H9 (cell line): Measurements from ENCODE around the gene IL1RAPL2. TPM values are rescaled to one million over a fixed set of nuclear protein-coding genes. Genes with fewer than 3 reads are reported as not detected.

Source experiments
- DNase-seq: peaks from one replicate; pipeline ENCODE4 v3.0.0-alpha.2; 2017
- H2AFZ ChIP-seq: one replicate; pipeline ENCODE4 v1.6.1; 2013; ENCODE audit warnings: mild to moderate bottlenecking, low read length, control low read depth, moderate library complexity
- H2AK5ac ChIP-seq: 2 replicates; pipeline ENCODE4 v1.6.1; 2013; ENCODE audit warnings: low read length, control low read depth, mixed read lengths; ENCODE audit not compliant: insufficient read length
- H2BK120ac ChIP-seq: one replicate; pipeline ENCODE4 v1.6.1; 2013; ENCODE audit warnings: low read depth, mild to moderate bottlenecking, low read length, control low read depth, inconsistent platforms; ENCODE audit not compliant: poor library complexity, severe bottlenecking
- H2BK12ac ChIP-seq: 2 replicates; pipeline ENCODE4 v1.6.1; 2013; ENCODE audit warnings: low read length, control low read depth, mixed read lengths, low read depth; ENCODE audit not compliant: insufficient read length
- H2BK15ac ChIP-seq: 2 replicates; pipeline ENCODE4 v1.6.1; 2013; ENCODE audit warnings: low read depth, low read length, control low read depth
- H2BK20ac ChIP-seq: one replicate; pipeline ENCODE4 v1.6.1; 2013; ENCODE audit warnings: low read depth, mild to moderate bottlenecking, low read length, control low read depth, inconsistent platforms; ENCODE audit not compliant: poor library complexity, severe bottlenecking
- H2BK5ac ChIP-seq: 2 replicates; pipeline ENCODE4 v1.6.1; 2013; ENCODE audit warnings: low read length, control low read depth, mixed read lengths; ENCODE audit not compliant: insufficient read length
- H3K14ac ChIP-seq: 2 replicates; pipeline ENCODE4 v1.6.1; 2013; ENCODE audit warnings: low read length, control low read depth; ENCODE audit not compliant: insufficient read depth
- H3K18ac ChIP-seq: 2 replicates; pipeline ENCODE4 v1.6.1; 2013; ENCODE audit warnings: low read depth, mild to moderate bottlenecking, mixed read lengths, low read length, control low read depth; ENCODE audit not compliant: insufficient read length
- H3K23ac ChIP-seq: 2 replicates; pipeline ENCODE4 v1.6.1; 2013; ENCODE audit warnings: low read length, control low read depth, mixed read lengths, low read depth; ENCODE audit not compliant: insufficient read length
- H3K23me2 ChIP-seq: 2 replicates; pipeline ENCODE4 v1.6.1; 2013; ENCODE audit warnings: low read depth, mild to moderate bottlenecking, mixed read lengths, low read length, control low read depth; ENCODE audit not compliant: insufficient read length, poor library complexity, severe bottlenecking
- H3K27ac ChIP-seq: 2 replicates; pipeline ENCODE4 v1.5.1; 2013; ENCODE audit warnings: low read length, control low read depth, mixed read lengths, low read depth; ENCODE audit not compliant: insufficient read length
- H3K27me3 ChIP-seq: 2 replicates; pipeline ENCODE4 v1.6.1; 2013; ENCODE audit warnings: low read length, control low read depth, inconsistent platforms; ENCODE audit not compliant: insufficient read depth
- H3K4ac ChIP-seq: 2 replicates; pipeline ENCODE4 v1.6.1; 2013; ENCODE audit warnings: low read depth, mild to moderate bottlenecking, control low read depth, inconsistent platforms, low read length, moderate library complexity
- H3K4me1 ChIP-seq: 2 replicates; pipeline ENCODE4 v1.6.1; 2013; ENCODE audit warnings: low read length, control low read depth, inconsistent platforms; ENCODE audit not compliant: insufficient read depth
- H3K4me2 ChIP-seq: 2 replicates; pipeline ENCODE4 v1.6.1; 2013; ENCODE audit warnings: low read length, control low read depth, mixed read lengths; ENCODE audit not compliant: insufficient read length, insufficient read depth
- H3K56ac ChIP-seq: 2 replicates; pipeline ENCODE4 v1.6.1; 2013; ENCODE audit warnings: low read depth, mild to moderate bottlenecking, mixed read lengths, low read length, control low read depth; ENCODE audit not compliant: insufficient read length
- H3K79me1 ChIP-seq: 2 replicates; pipeline ENCODE4 v1.6.1; 2013; ENCODE audit warnings: low read depth, mild to moderate bottlenecking, moderate library complexity, low read length, control low read depth, inconsistent platforms; ENCODE audit not compliant: insufficient read depth, poor library complexity, severe bottlenecking
- H3K79me2 ChIP-seq: 2 replicates; pipeline ENCODE4 v1.6.1; 2013; ENCODE audit warnings: low read length, control low read depth, inconsistent platforms; ENCODE audit not compliant: insufficient read depth
- H3K9ac ChIP-seq: 2 replicates; pipeline ENCODE4 v1.6.1; 2013; ENCODE audit warnings: low read length, control low read depth, mixed read lengths; ENCODE audit not compliant: insufficient read length; ENCODE audit errors: extremely low read depth
- H3K9me3 ChIP-seq: one replicate; pipeline ENCODE4 v1.6.1; 2013; ENCODE audit warnings: low read depth, low read length, inconsistent platforms; ENCODE audit not compliant: control insufficient read depth
- H3T11ph ChIP-seq: one replicate; pipeline ENCODE4 v1.6.1; 2013; ENCODE audit warnings: mild to moderate bottlenecking, low read length, control low read depth, inconsistent platforms
- H4K20me1 ChIP-seq: one replicate; pipeline ENCODE4 v1.6.1; 2013; ENCODE audit not compliant: control insufficient read depth, insufficient read length, insufficient read depth
- H4K5ac ChIP-seq: 2 replicates; pipeline ENCODE4 v1.6.1; 2013; ENCODE audit warnings: low read depth, mild to moderate bottlenecking, mixed read lengths, low read length, control low read depth; ENCODE audit not compliant: insufficient read length
- H4K8ac ChIP-seq: replicated peaks from 2 replicates; pipeline ENCODE4 v1.6.1; 2013; ENCODE audit warnings: low read length, control low read depth, mixed read lengths, low read depth; ENCODE audit not compliant: insufficient read length
- H4K91ac ChIP-seq: 2 replicates; pipeline ENCODE4 v1.6.1; 2013; ENCODE audit warnings: low read depth, mild to moderate bottlenecking, moderate library complexity, mixed read lengths, low read length, control low read depth; ENCODE audit not compliant: insufficient read length
- H3K27ac Mint-ChIP-seq, 3 experiments: 2 replicates in 2 of 3; 3 replicates in 1 of 3; pipeline ENCODE4 v1.8.0; 2020 to 2021; ENCODE audit warnings: mixed read lengths in 3 of 3, mild to moderate bottlenecking in 1 of 3, moderate library complexity in 1 of 3
- H3K27me3 Mint-ChIP-seq: 2 replicates; pipeline ENCODE4 v1.8.0; 2021; ENCODE audit warnings: low read depth, mild to moderate bottlenecking, moderate library complexity, mixed read lengths
- H3K36me3 Mint-ChIP-seq, 3 experiments: 2 replicates in 2 of 3; 3 replicates in 1 of 3; pipeline ENCODE4 v1.8.0; 2020 to 2021; ENCODE audit warnings: low read depth in 3 of 3, mixed read lengths in 3 of 3; ENCODE audit not compliant: insufficient read depth in 1 of 3
- H3K4me1 Mint-ChIP-seq, 2 experiments: 2 replicates each; pipeline ENCODE4 v1.8.0; 2020; ENCODE audit warnings: mixed read lengths in 2 of 2
- H3K4me3 Mint-ChIP-seq, 2 experiments: 2 replicates in 1 of 2; 3 replicates in 1 of 2; pipeline ENCODE4 v1.8.0; 2020 to 2021; ENCODE audit warnings: mild to moderate bottlenecking in 2 of 2, mixed read lengths in 2 of 2, moderate library complexity in 1 of 2
- H3K9me3 Mint-ChIP-seq, 2 experiments: 2 replicates in 1 of 2; 3 replicates in 1 of 2; pipeline ENCODE4 v1.8.0; 2020; ENCODE audit warnings: mild to moderate bottlenecking in 2 of 2, mixed read lengths in 2 of 2, moderate library complexity in 1 of 2
- CTCF ChIP-seq: fragments of 200-600 bp; sonication (generic); conservative IDR thresholded peaks from 3 replicates; pipeline ENCODE4 v1.8.0; 2021; ENCODE audit warnings: antibody characterized with exemption, mild to moderate bottlenecking
- WGBS: extraction: QIAGEN DNeasy Blood & Tissue Kit; methylation state at CpG from one replicate; pipeline ENCODE4 v1.1.7; 2013; ENCODE audit warnings: missing lambda C conversion rate, low lambda C conversion rate, mixed read lengths; ENCODE audit not compliant: insufficient read length; ENCODE audit errors: extremely low coverage; 5-methylcytosine and 5-hydroxymethylcytosine counted together
- total RNA-seq: library from RNA; stranded (reverse); gene quantifications from 2 replicates; pipeline ENCODE4 v1.2.1, GENCODE V29; 2021

IL1RAPL2 gene
- total RNA-seq, 1 experiment from 2014 or later: not detected

GRCh38 chrX:104679175-104679574 is 113.2 kb downstream of the IL1RAPL2 start:
- Histone ChIP-seq H4K91ac (no peak overlapping the region), H3K23me2 (no peaks in the 10 kb centered on the region), H3K4ac (no peak overlapping the region), H3K23ac (no peak overlapping the region), H2AK5ac (no peak overlapping the region), H3T11ph (no peak overlapping the region), H2BK20ac (no peak overlapping the region), H3K9me3 (no peaks in the 10 kb centered on the region), H3K18ac (no peak overlapping the region), H2BK5ac (no peak overlapping the region), H4K8ac (no peak overlapping the region), H3K56ac (no peak overlapping the region), H3K27ac (no peak overlapping the region), H2BK12ac (no peak overlapping the region), H2AFZ (no peak overlapping the region), H4K20me1 (no peaks in the 10 kb centered on the region), H3K79me1 (no peaks in the 10 kb centered on the region), H2BK15ac (no peak overlapping the region), H3K4me1 (peaks cover 4% of the 10 kb centered on the region; the same call in 1 of the 2 replicates), H3K27me3 (no peaks in the 10 kb centered on the region), H3K4me2 (no peak overlapping the region), H4K5ac (no peak overlapping the region), H3K9ac (no peak overlapping the region), H3K14ac (no peak overlapping the region), H2BK120ac (no peak overlapping the region), H3K79me2 (no peaks in the 10 kb centered on the region)
- whole genome bisulfite sequencing: no CpG with 5 or more reads among the region's 2 CpGs
- peak overlapping the region in 2 of 3 experiments; percentile 58 to 91; a peak in 3 of 7 replicates for H3K27ac Mint-ChIP-seq
- H3K27me3 Mint-ChIP-seq: peaks cover 3% of the 10 kb centered on the region; the same call in 1 of the 2 replicates
- H3K9me3 Mint-ChIP-seq: peaks cover 3 to 39% of the 10 kb centered on the region in 2 experiments; a peak in 3 of 5 replicates
- no peak for TF ChIP-seq CTCF
- H3K36me3 Mint-ChIP-seq: peaks cover 2 to 8% (median 2%) of the 10 kb centered on the region in 3 experiments; a peak in 4 of 7 replicates
- H3K4me3 Mint-ChIP-seq: peak overlapping the region in 1 of 2 experiments; percentile 4; a peak in 1 of 5 replicates
- no peak for DNase-seq
- H3K4me1 Mint-ChIP-seq: peaks cover 11 to 17% of the 10 kb centered on the region in 2 experiments
